Ectodermal cell (in vitro differentiated cells): ENCODE data around the gene LEMD2.

ENCODE experiments used
- H3K27ac ChIP-seq: 2 replicates; pipeline ENCODE4 v1.7.0; 2013; ENCODE audit warnings: mild to moderate bottlenecking, low read depth, low read length; ENCODE audit not compliant: insufficient read depth, poor library complexity, severe bottlenecking
- H3K27me3 ChIP-seq: 2 replicates; pipeline ENCODE4 v1.7.0; 2013; ENCODE audit warnings: mild to moderate bottlenecking, low read length; ENCODE audit not compliant: insufficient read depth, control insufficient read depth, poor library complexity, severe bottlenecking
- H3K36me3 ChIP-seq: one replicate; pipeline ENCODE4 v1.7.0; 2013; ENCODE audit warnings: low read length; ENCODE audit not compliant: control insufficient read depth, insufficient read depth
- H3K4me1 ChIP-seq: one replicate; pipeline ENCODE4 v1.7.0; 2013; ENCODE audit warnings: low read length; ENCODE audit not compliant: control insufficient read depth, insufficient read depth
- H3K4me3 ChIP-seq: 2 replicates; pipeline ENCODE4 v1.7.0; 2013; ENCODE audit warnings: low read depth, low read length, control low read depth; ENCODE audit not compliant: insufficient read depth
- H3K9me3 ChIP-seq: 2 replicates; pipeline ENCODE4 v1.7.0; 2013; ENCODE audit warnings: mild to moderate bottlenecking, low read length, moderate library complexity; ENCODE audit not compliant: control insufficient read depth
- WGBS, 2 experiments: methylation state at CpG; one replicate each; pipeline ENCODE4 v1.1.7; 2013; ENCODE audit warnings: missing lambda C conversion rate in 2 of 2; 5-methylcytosine and 5-hydroxymethylcytosine counted together

Gene LEMD2

DNA sequence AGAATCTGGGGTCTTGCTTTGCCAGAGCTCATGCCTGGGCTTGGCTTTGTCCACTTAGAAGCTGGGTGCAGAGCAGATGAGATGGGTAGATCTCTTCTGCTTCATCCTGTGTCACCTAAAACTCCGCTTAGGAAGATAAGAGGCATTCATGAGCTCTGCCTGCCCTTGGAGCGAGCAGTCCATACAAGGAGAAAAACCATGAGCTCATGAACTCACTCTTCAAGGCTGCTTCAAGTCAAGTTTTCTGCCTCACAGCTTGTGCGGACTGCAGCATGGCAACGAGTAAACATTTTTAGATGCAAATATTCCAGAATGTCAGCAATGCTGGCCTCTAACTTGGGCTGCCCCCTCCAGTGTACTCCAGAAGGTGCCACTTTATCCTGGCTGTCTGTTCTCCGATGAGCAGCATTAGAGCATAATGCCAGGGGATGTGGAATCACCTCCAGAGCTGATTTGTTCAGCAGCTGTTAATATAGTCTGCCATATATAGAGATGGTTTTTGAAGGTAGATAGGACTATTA, 66.8 kb downstream of the LEMD2 start:
- 94% methylated on average over 5 of the region's 5 CpGs for WGBS, 2 experiments
- Histone ChIP-seq H3K4me1 (no peaks in the 10 kb centered on the region), H3K27ac (no peak overlapping the region), H3K36me3 (no peaks in the 10 kb centered on the region), H3K9me3 (no peaks in the 10 kb centered on the region), H3K27me3 (no peaks in the 10 kb centered on the region), H3K4me3 (no peak overlapping the region)

DNA sequence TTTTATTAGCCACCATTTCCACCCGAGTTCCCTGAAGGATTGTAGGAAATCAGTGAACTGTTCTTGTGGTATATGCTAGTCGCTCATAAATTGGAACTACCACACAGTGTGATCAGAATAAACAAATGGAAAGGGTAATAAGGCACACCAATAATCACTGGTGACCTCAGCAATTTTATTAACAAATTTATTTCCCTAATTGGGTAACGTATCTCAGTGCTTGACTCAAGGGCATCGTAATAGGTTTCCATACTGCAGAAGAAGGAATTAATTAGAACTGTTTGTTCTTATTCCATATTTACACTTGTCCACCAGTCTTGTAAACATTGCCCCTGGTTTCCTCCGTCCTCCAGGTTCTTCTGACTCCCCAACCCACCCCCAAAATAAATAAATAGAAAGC, 67.4 kb downstream of the LEMD2 start:
- H3K27me3 ChIP-seq: no peaks in the 10 kb centered on the region
- H3K4me1 ChIP-seq: peaks cover 2% of the 10 kb centered on the region
- WGBS, 2 experiments: 91 to 98% methylated on average over 4 to 5 of the region's 5 CpGs
- H3K36me3 ChIP-seq: no peaks in the 10 kb centered on the region
- no peak overlapping the region for H3K27ac ChIP-seq
- H3K9me3 ChIP-seq: no peaks in the 10 kb centered on the region
- no peak overlapping the region for H3K4me3 ChIP-seq
